Measurements from ENCODE around the gene VIM.
"Not testable (repeated sequence)": the region's sequence is repeated elsewhere in the genome, so short reads cannot be mapped to it uniquely, and the experiment has no call there.

Gene VIM

DNA sequence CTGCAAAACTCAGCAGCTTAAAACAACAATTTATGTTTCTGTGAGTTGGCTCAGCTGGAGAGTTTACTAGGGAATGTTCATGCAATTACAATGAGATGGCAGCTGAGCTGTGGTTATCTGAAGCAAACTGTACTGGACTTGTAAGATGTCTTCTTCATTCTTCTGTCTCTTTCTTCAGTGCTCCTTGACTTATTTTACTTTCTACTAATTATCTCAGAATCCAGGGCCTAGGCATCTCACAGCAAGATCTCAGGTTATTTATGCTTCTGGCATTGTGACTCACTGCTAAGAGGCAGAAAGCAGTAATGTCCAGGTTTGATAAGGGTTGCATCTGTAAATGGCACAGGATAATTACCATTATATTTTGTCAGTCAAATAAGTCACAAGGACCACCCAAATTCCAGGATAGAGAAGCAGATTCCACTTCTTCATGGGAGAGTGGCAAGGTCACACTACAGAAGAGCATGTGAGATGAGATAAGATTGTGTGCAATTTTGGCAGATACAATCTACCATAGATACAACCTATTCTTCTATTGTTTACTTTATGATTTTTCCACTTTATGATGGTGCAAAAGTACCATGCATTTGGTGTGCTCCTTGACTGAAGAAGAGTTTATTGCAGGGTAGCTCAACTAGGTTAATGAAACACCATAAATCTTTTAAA lies 16.8 kb downstream of the VIM start:
- no peak for DNase-seq
- intact Hi-C loops (cut with DNase I) = no loop called here

DNA sequence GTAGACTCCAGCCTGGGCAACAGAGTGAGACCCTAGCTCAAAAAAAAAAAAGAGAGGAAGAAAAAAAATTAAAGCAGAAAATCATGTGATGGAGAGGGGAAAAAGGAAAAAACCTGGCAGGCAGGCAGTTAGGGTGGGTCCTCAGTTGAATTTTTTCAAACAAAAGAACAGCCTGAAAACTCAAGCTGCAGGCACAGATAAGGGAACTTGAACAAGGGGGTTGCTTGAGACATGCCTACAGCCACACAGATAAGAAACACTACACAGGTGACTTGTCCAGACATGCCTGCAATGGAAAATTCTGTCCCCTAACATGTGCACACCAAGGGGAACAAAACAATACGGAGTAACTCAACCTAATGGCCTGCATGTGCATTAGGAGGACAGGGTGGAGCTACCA lies 19.2 kb downstream of the VIM start:
- intact Hi-C loops (cut with DNase I) = no loop called here

DNA sequence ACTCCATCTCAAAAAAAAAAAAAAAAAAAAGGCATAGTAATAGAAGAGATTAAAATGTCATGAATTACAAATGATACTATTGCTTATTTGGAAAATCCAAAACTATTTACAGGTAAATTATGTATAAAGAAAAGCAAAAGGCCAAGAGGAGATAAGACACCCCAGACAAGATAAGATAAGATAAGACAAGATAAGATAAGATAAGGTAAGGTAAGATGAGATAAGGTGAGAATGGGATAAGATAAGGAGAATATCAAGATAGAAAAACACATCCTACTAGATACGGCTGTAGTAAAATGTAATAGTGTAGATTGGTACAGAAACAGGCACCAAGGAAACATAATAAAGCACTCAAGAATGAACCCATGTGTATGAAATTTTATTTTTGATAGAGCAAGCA lies 20.9 kb downstream of the VIM start:
- no peak for DNase-seq
- intact Hi-C loops (cut with DNase I) = no loop called here

More for the DNA sequence above, 19.2 kb downstream of the VIM start:
- no peak for DNase-seq

DNA sequence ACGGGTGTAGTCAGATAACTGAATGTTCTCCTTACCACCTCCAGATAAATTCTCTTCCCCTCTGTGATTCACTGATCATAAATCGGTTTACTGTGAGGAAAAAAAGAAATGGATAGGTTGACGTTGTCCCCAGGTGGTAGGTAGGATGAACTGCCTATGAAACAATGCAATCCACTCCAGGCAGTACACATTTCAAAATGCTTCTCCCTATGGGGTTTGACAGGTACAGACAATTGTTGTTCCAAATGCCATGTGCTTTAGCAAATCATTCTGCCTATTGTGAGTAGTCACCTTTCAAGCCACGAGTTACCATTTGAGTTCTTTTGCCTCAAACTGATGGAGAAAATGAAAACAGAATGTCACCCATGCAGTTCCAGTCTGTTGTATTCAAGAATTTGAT lies 21.8 kb downstream of the VIM start:
- intact Hi-C loops (cut with DNase I) = no loop called here
- no peak for DNase-seq

DNA sequence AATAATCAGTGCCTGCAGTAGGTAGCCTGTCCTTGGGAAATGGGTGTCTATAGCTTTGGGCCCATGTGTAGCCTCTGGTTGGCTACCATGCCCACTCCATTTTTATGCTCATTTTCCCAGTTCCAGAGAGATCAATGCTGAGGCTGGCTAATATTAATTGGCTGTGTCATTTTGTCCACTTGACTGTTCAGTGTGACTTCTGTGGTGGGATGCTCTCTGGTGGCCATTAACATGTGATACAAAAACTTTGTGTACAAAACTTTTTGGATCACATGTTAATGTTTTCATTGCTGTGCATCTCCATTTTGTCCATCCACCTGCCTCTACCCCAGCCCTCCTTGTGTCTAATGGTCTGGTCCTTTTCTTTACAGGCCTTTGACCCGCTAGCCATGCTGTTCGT lies 22.7 kb downstream of the VIM start:
- no peak for DNase-seq
- intact Hi-C loops (cut with DNase I) = no loop called here

DNA sequence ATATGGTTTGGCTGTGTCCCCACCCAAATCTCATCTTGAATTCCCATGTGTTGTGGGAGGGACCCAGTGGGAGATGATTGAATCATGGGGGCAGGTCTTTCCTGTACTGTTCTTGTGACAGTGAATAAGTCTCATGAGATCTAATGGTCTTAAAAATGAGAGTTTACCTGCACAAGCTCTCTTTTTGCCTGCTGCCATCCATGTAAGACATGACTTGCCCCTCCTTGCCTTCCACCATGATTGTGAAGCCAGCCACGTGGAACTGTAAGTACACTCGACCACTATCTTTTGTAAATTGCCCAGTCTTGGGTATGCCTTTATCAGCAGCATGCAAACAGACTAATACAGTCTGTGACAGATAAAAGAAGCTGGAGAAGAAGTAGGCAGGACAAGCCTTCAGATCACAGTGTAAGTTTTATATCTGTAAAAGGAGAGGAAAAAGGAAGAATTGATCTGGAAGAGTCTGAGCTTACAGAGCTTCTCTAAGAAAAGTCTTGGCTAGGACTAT lies 26.6 kb downstream of the VIM start:
- intact Hi-C loops (cut with DNase I) = loop anchor here (5.0 kb wide), 1 partner anchor 412 kb away; no protein-coding TSS in a partner anchor
- not testable (repeated sequence) for DNase-seq

DNA sequence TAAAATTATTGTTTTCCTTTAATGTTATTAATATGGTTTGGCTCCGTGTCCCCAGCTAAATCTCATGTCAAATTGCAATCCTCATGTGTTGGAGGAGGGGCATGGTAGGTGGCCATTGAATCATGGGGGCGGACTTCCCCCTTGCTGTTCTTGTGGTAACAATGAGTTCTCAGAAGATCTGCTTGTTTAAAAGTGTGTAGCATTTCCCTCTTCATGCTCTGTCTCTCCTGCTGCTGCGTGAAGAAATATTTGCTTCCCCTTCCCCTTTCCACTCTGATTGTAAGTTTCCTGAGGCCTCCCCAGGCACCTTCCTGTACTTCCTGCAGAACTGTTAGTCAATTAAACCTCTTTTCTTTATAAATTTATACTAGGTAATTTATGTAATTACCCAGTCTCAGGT lies 27.5 kb downstream of the VIM start:
- intact Hi-C loops (cut with DNase I) = loop anchor here (5.0 kb wide), 1 partner anchor 413 kb away; no protein-coding TSS in a partner anchor

DNA sequence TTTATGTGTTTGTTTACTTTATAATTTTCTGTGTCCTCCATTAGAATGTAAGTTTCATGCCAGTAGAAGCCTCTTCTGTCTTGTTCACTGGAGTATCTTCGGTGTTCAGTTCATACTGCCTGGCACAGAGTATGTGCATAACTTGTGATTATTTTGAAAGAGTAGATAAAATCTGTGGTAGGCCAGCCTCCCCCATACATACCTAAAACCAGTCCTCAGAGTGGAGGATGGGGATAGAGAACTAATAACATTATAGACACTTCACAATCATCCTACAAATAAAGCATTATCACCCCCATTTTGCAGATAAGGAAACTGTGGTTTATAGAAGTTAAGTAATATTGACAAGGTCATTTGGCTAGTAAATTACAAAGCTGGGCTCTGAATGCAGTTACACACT lies 28.0 kb downstream of the VIM start:
- DNase-seq = no peak
- intact Hi-C loops (cut with DNase I) = loop anchor here (5.0 kb wide), 1 partner anchor 414 kb away; no protein-coding TSS in a partner anchor

More for the DNA sequence above, 27.5 kb downstream of the VIM start:
- no peak for DNase-seq

DNA sequence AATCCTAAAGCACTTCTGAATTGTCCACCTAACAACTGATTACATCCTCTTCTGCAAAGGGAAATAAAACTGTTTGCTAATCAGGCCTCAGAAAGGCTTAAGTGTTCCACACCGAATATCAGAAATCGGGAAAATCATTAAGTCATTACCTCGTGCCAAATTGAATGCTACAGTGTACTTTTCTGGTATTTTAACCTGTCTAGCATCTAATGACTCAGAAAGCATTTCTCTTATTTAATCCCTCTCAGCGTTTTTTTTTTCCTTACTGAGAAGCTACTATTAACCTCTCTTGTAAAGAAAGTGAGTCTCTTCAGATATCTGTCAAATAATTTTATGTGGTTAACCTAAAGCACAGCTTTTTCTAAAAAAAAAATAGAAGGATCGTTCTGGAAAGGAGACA lies 28.6 kb downstream of the VIM start:
- DNase-seq = no peak
- intact Hi-C loops (cut with DNase I) = loop anchor here (5.0 kb wide), 1 partner anchor 414 kb away; no protein-coding TSS in a partner anchor

DNA sequence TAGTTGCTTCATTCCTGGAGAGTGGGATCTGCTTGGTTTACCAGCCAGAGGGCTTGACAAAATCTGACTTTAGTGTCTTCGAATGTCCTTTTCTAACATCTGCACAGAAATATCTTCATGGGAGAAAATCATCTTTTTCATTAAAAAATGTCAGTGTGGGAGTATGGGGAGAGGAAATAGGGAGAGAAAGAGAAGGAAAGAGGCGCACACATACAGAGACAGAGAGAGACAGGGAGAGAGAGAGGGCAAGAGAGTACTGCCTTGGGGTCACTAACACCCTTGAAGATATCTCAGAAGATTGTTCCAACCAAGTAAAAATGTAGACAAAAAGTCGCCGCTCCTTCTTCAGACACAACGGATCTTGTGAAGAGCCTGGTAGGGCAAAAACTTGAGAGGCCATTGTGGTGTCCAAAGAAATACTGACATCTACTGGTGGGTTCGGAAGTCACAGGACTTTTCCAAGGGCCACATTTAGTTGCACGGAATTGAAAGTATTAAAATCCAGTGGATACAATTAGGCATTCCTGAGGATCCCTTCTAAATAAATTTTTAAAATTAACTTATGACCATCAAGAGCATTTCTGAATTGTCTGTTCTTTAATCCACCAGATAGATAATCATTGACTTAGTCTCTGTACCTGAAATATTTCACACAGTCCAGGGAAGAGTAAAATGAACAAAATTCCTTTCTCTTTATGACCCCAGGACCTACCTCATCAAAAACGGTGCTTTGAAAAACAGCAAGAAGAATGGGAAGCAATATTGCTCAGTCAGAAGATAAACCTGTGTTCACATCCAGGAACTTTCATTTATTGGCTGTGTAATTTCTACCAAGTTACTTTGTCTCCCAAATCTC lies 29.7 kb downstream of the VIM start:
- intact Hi-C loops (cut with DNase I) = loop anchor here (5.0 kb wide), 1 partner anchor 415 kb away; no protein-coding TSS in a partner anchor
- peak in 37 of 42 donors; percentile 4 to 87 (median 58) for DNase-seq

DNA sequence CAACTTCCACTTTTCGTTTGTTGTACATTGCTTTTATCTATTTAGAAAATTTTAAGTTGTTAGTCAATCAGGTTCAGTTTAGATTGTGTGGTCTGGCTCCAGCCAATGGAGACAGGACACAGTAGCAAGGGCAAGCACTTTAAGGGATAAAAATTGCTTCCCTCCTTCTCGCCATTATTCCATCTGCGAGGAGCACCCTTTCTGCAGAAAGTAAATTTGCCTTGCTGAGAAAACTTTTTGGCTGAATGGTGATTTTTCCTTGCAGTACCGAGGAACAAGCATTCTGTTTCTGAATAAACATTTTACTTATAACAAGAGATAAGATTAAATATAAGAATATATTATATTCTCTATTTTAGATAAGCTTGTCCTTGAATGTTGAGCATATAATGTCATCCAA lies 34.5 kb downstream of the VIM start:
- DNase-seq = no peak
- intact Hi-C loops (cut with DNase I) = no loop called here

DNA sequence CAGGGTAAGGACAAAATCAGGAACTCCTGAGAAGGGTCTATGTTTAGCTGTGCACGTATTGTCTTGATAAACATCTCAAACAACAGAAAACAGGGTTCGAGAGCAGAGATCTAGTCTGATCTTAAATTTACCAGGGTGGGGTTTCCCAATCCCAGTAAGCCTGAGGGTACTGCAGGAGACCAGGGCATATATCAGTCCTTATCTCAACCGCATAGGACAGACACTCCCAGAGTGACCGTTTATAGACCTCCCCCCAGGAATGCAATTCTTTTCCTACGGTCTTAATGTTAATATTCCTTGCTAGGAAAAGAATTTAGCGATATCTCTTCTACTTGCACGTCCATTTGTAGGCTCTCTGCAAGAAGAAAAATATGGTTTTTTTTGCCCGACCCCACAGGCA lies 35.5 kb downstream of the VIM start:
- DNase-seq = no peak
- intact Hi-C loops (cut with DNase I) = no loop called here

DNA sequence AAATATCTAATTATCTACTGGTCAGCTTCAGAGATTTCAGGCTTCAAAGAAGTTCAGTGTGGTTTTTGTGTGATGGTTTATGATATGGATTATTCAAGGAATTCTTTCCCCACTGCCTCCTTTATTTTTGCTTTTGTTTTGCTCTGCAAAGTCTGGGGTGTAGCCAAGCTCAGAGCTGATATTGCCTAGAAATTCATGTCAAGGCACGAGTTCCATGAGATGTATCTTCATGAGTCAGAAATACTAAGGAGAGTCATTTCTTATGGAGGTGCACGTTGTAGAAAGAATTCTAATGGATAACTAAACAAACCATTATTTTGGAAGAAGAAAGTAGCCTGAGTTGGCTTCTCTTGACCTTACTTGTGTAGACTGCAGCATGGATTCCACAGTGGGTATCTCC lies 37.4 kb downstream of the VIM start:
- intact Hi-C loops (cut with DNase I) = no loop called here
- no peak for DNase-seq

DNA sequence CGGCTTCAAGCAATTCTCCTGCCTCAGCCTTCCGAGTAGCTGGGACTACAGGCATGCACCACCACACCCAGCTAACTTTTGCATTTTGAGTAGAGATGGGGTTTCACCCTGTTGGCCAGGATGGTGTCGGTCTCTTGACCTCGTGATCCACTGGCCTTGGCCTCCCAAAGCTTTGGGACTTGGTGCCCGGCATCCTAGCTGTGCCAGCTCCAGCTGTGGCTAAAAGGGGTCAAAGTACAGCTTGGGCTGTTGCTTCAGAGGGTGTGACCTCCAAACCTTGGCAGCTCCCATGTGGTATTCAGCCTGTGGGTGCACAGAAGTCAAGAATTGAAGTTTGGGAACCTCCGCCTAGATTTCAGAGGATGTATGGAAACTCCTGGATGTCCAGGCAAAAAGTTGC lies 38.5 kb downstream of the VIM start:
- DNase-seq; intact Hi-C loops (cut with DNase I): not testable (repeated sequence)

DNA sequence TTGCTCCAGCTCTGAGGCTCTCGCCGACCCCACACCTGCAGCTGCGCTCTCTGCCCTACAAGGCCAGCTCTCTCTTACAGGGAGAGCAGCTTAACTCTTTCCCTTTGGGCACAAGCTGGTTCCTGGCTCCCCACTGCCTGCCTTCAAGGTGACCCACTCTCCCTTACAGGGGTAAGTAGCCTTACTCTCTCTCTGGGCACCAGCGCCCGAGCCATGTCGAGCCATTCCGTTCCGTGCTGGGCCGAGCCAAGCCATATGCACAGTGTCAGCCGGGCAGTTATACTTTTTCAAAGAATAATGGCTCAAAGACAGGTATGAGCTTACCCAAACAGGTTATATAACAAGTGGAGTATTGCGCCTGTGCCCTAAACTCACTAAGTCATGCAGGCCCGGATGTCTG lies 44.6 kb downstream of the VIM start:
- intact Hi-C loops (cut with DNase I) = no loop called here
- DNase-seq = no peak

DNA sequence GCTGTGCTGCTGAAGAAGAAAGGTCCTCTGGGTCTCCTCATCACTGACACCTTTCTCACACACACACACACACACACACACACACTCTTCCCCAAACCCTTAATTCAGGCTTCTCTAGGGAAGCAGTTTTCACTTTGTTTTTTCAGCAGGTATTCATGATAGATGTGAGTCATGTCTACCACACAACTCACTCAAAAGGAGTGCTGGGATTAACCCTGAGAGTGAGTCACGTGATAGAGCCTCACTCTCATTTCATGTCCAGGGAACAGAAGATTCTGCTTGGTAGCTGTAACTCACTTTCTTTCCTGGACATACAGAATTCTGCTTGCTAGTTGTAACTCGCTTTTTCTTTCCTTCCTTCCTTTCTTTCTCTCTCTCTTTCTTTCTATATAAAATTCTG lies 45.4 kb downstream of the VIM start:
- DNase-seq = no peak
- intact Hi-C loops (cut with DNase I) = no loop called here

DNA sequence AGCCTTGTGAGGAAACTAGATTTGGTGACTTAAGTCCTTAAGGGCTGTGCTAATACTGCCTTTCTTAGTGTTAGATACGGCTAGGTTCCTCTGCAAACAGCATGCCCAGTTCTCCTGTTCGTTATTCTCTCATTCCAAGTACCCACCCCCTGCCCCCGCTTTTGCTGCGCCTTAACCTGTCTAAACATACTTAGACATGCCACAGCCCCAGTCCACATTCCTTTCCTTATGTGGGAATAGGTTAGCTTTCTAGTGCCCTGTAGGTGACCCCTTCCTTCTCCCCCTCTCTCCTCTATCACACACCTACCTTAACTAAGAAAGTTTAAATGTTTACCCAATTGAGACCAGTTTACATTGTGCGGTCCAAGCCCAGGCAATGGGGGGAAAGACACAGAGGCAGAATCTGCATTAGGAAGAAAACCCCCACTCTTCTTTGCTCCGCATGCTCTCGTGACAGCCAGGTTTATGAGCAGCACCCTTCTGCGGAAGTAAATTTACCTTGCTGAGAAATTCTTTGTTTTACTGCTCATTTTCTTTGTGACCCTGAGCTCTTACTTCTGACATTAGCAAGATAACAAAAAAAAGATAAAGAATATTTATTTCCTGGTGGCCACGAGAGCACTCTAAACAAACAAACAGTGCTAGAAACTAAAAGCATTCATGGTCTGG lies 48.8 kb downstream of the VIM start:
- DNase-seq = no peak
- intact Hi-C loops (cut with DNase I) = no loop called here

DNA sequence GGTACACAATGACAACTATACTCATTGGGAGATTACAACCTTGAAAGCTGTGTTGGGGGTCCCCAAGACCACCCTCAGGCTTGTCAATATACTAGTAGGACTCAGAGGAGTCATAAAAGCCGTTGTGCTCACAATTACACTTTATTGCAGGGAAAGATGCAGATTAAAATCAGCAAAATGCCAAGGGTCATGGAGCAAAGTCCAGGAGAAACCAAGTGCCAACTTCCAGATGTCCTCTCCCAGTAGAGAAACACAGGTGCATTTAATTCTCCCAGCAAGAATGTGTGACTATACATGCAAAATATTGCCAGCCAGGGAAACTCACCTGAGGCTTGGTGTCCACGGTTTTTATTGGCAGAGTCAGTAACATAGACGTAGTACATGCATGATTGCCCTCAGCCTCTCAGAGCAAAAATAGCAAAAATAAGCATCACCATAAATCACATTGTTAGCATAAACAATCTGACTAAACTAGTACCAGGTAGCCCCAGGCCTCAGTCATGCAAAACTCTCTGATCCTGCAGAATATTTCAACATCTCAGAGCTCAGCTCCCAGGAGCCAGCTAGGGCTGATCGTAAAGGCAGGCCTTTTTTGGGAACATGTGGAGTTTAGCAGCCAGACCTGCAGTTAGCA lies 50.7 kb downstream of the VIM start:
- no peak for DNase-seq
- intact Hi-C loops (cut with DNase I) = no loop called here

DNA sequence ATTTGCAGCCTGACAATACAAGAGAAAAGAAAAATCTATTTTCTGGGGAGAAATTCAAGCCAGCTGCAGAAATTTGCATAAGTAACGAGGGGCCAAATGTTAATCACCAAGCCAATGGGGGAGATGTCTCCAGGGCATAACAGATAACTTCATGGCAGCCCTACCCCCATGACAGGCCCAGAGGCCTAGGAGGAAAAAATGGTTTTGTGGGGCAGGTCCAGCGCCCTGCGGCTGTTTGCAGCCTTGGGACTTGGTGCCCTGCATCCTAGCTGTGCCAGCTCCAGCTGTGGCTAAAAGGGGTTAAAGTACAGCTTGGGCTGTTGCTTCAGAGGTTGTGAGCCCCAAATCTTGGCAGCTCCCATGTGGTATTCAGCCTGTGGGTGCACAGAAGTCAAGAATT lies 54.3 kb downstream of the VIM start:
- no peak for DNase-seq
- intact Hi-C loops (cut with DNase I) = no loop called here
